HEK293 (cell line): ENCODE measurements around the gene HAO1.

Experiments
- HOXA7 ChIP-seq: sonication (generic); formaldehyde crosslinking; IDR thresholded peaks from 2 replicates; pipeline ENCODE4 v1.8.1; 2022; ENCODE audit warnings: missing genetic modification reagents, borderline replicate concordance
- IKZF3 ChIP-seq: fragments of 450-650 bp; IDR thresholded peaks from 2 replicates; pipeline ENCODE4 v1.5.0; 2018; ENCODE audit warnings: missing biosample characterization, mild to moderate bottlenecking, missing genetic modification characterization, moderate library complexity
- KLF10 ChIP-seq: fragments of 450-650 bp; IDR thresholded peaks from 2 replicates; pipeline ENCODE4 v1.5.1; 2018; ENCODE audit warnings: missing biosample characterization, mild to moderate bottlenecking, missing genetic modification characterization
- KLF16 ChIP-seq: fragments of 450-650 bp; formaldehyde crosslinking; IDR thresholded peaks from 2 replicates; pipeline ENCODE4 v1.5.1; 2017; ENCODE audit warnings: missing biosample characterization, missing genetic modification characterization
- SP3 ChIP-seq: fragments of 450-650 bp; formaldehyde crosslinking; IDR thresholded peaks from 2 replicates; pipeline ENCODE4 v1.5.1; 2016; ENCODE audit warnings: missing biosample characterization, missing genetic modification characterization
- WT1 ChIP-seq: fragments of 450-650 bp; formaldehyde crosslinking; IDR thresholded peaks from 2 replicates; pipeline ENCODE4 v1.5.1; 2016; ENCODE audit warnings: missing biosample characterization, missing genetic modification characterization
- YY1 ChIP-seq: fragments of 450-650 bp; formaldehyde crosslinking; IDR thresholded peaks from 2 replicates; pipeline ENCODE4 v1.5.1; 2018; ENCODE audit warnings: missing biosample characterization, missing genetic modification characterization
- ZBTB44 ChIP-seq: fragments of 450-650 bp; IDR thresholded peaks from 2 replicates; pipeline ENCODE4 v1.5.1; 2018; ENCODE audit warnings: missing biosample characterization, mild to moderate bottlenecking, missing genetic modification characterization
- ZNF121 ChIP-seq: fragments of 450-650 bp; formaldehyde crosslinking; IDR thresholded peaks from 2 replicates; pipeline ENCODE4 v1.5.1; 2016; ENCODE audit warnings: missing biosample characterization, missing genetic modification characterization
- ZNF426 ChIP-seq: fragments of 450-650 bp; formaldehyde crosslinking; IDR thresholded peaks from 2 replicates; pipeline ENCODE4 v1.5.1; 2017; ENCODE audit warnings: missing biosample characterization, missing genetic modification characterization, mild to moderate bottlenecking, inconsistent platforms, moderate library complexity
- ZNF449 ChIP-seq: fragments of 450-650 bp; formaldehyde crosslinking; IDR thresholded peaks from 2 replicates; pipeline ENCODE4 v1.5.1; 2017; ENCODE audit warnings: missing biosample characterization, mild to moderate bottlenecking, missing genetic modification characterization, moderate library complexity
- ZNF639 ChIP-seq: fragments of 450-650 bp; formaldehyde crosslinking; IDR thresholded peaks from 2 replicates; pipeline ENCODE4 v1.5.1; 2016; ENCODE audit warnings: missing biosample characterization, missing genetic modification characterization
- ZSCAN30 ChIP-seq: fragments of 450-650 bp; IDR thresholded peaks from 2 replicates; pipeline ENCODE4 v1.5.1; 2018; ENCODE audit warnings: missing biosample characterization, mild to moderate bottlenecking, missing genetic modification characterization, moderate library complexity
- TF ChIP-seq, protein P1 (sequence below): fragments of 450-650 bp; formaldehyde crosslinking; IDR thresholded peaks from 2 replicates; pipeline ENCODE4 v1.5.1; 2016; ENCODE audit warnings: missing biosample characterization, missing genetic modification characterization

DNA sequence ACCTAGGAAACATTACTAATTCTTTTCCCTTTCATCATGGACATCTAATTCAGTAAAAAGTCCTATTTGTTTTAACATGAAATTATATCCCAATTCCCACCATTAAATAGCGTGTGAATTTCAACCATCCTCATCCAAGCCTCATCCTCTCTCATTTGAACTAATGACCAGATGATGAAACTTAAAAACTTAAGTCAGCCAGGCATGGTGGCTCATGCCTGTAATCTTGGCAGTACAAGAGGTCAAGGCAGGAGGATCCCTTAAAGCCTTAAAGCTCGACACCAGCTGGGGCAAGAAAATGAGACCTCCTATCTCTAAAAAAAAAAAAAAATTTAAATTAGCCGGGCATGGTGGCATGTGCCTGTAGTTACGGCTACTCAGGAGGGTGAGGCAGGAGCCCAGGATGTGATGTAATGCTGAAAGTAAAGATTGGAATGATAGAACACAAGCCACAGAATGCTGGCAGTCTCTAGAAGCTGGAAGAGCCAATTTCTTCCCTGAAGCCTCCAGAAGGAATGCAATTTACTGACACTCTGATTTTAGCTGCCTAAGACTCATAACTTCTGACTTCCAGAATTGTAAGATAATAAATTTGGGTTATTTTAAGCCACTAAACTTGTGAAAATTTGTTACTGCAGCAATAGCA is 27.1 kb upstream of the HAO1 start:
- no peak for TF ChIP-seq ZNF639 (tag by site-specific recombination)
- TF ChIP-seq IKZF3 (tag by site-specific recombination), result no peak
- TF ChIP-seq, protein P1, sequence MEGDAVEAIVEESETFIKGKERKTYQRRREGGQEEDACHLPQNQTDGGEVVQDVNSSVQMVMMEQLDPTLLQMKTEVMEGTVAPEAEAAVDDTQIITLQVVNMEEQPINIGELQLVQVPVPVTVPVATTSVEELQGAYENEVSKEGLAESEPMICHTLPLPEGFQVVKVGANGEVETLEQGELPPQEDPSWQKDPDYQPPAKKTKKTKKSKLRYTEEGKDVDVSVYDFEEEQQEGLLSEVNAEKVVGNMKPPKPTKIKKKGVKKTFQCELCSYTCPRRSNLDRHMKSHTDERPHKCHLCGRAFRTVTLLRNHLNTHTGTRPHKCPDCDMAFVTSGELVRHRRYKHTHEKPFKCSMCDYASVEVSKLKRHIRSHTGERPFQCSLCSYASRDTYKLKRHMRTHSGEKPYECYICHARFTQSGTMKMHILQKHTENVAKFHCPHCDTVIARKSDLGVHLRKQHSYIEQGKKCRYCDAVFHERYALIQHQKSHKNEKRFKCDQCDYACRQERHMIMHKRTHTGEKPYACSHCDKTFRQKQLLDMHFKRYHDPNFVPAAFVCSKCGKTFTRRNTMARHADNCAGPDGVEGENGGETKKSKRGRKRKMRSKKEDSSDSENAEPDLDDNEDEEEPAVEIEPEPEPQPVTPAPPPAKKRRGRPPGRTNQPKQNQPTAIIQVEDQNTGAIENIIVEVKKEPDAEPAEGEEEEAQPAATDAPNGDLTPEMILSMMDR (tag by site-specific recombination), result no peak
- TF ChIP-seq KLF16 (tag by site-specific recombination), result no peak
- no peak for TF ChIP-seq ZBTB44 (tag by site-specific recombination)
- TF ChIP-seq KLF10 (tag by site-specific recombination), result no peak
- no peak for TF ChIP-seq ZNF121
- TF ChIP-seq ZSCAN30 (tag by site-specific recombination), result no peak
- no peak for TF ChIP-seq YY1 (tag by site-specific recombination)
- no peak for TF ChIP-seq SP3 (tag by site-specific recombination)
- TF ChIP-seq ZNF426 (tag by site-specific recombination), result no peak
- no peak for TF ChIP-seq HOXA7 (CRISPR knock-in tag)
- no peak for TF ChIP-seq WT1 (tag by site-specific recombination)
- TF ChIP-seq ZNF449 (tag by site-specific recombination), result no peak
